Activated CD4-positive, alpha-beta T cell treated with anti-CD3 and anti-CD28 coated beads, Interleukin-10, Interleukin-2, amounts not matched to agents 100 ng/mL and 50 ng/mL, durations not matched to agents 16 hours and 8 hours (primary cell): Measurements from ENCODE around the gene MAN1B1.

Experiments used
- DNase-seq: peaks from one replicate; pipeline ENCODE4 v3.0.0-alpha.2; 2020

The MAN1B1 gene

GRCh38 chr9:137148242-137148641, 61.5 kb downstream of the MAN1B1 start:
- no peak for DNase-seq

- no peak for DNase-seq
Observed at GRCh38 chr9:137148661-137149060, 61.9 kb downstream of the MAN1B1 start.

DNA sequence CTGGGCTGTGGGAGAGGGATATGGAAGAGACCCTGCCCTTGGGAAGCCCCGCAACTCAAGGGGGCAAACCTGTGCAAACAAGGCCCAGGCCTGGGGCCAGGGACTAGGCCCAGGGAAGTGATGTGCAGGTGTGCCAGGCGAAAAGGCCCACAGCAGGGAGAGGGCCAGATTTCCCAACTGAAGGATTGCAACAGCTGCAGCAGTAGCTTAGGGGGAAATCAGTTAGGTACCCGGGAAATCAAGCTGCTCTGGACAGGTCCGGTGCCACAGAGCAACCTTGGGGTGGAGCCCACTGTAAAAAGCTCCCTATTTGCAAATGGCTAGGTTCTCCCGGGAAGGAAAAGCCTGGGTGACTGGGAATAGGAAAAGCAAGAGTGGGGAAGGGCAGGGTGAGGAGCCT, 62.6 kb downstream of the MAN1B1 start:
- no peak for DNase-seq

GRCh38 chr9:137149942-137150616, 63.3 kb downstream of the MAN1B1 start:
- DNase-seq = peak; percentile 76

- DNase-seq = peak; percentile 84
Observed at GRCh38 chr9:137150617-137151457, 64.1 kb downstream of the MAN1B1 start.

GRCh38 chr9:137152844-137153405, 66.1 kb downstream of the MAN1B1 start:
- no peak for DNase-seq

- peak; percentile 68 for DNase-seq
Observed at GRCh38 chr9:137156567-137157375, 70.0 kb downstream of the MAN1B1 start.

DNA sequence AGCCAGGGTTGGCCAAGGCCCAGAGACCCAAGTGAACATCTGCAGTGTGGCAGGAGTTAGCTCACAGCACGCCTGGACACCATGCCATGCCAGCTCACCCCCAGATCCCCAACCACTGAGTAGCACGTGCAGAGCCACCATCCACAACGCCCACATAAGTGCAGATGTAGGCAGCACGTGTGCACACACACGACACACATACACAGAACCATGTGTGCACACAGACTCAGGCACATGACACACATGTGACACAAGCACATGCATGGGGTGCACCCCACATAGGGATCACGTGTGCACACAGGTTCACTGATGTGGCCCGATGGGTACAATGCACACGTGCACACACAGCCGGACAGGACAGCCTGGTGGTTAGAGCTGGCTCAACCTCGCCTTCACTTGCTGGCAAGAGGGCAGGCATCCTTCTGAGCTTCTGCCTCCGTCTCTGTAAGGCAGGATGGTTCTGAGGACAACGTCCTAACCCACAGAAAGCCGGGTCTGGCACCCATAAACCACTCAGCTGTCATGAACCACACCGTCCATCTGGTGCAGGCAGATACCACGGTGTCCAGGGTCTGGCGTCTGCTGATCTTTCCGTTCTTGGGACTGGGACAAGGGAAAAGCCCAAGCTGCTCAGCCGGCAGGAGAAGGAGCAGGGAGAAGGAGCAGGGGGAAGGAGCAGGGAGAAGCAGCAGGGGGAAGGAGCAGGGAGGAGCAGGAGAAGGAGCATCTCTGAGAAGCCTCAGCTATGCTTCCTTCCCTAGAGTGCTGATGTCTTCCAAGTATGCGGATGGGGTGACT, 71.0 kb downstream of the MAN1B1 start:
- DNase-seq = no peak

DNA sequence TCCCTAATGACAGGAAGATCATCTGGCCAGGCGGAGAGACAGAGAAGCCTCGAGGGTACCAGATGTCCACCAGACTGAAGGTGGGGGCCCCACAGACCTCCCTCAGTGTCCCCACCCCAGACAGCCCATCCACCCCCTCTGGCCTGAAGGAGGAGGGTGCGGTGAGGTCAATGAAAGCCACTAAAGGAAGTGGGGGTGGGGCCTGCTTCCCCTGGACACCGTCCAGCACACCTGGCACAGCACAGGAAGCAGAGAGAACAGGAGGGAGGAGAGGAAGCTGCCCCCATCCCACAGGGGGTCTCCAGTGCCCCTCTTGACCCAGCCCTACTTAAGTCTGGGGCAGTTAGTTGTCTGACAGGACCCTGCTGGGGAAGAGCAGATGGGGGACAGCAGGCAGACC, 71.8 kb downstream of the MAN1B1 start:
- DNase-seq = no peak
